Trophoblast cell (in vitro differentiated cells and primary cell): ENCODE results near the gene ZIC4.

Experiments used
- DNase-seq, 2 donors: peaks; one replicate each; pipeline ENCODE4 v3.0.0-alpha.2; 2016
- H2AFZ ChIP-seq: 2 replicates; pipeline ENCODE4 v1.6.1; 2013; ENCODE audit warnings: low read length, moderate library complexity, mild to moderate bottlenecking; ENCODE audit not compliant: insufficient read depth, poor library complexity
- H2AK5ac ChIP-seq: 2 replicates; pipeline ENCODE4 v1.6.1; 2013; ENCODE audit warnings: mild to moderate bottlenecking, low read length
- H2BK120ac ChIP-seq: 2 replicates; pipeline ENCODE4 v1.6.1; 2013; ENCODE audit warnings: low read length, mild to moderate bottlenecking, moderate library complexity; ENCODE audit not compliant: insufficient read depth, poor library complexity
- H2BK12ac ChIP-seq: 2 replicates; pipeline ENCODE4 v1.6.1; 2013; ENCODE audit warnings: mild to moderate bottlenecking, low read length, moderate library complexity
- H2BK5ac ChIP-seq: 2 replicates; pipeline ENCODE4 v1.6.1; 2013; ENCODE audit warnings: low read length, low read depth, moderate library complexity, mild to moderate bottlenecking; ENCODE audit not compliant: poor library complexity
- H3K14ac ChIP-seq: 2 replicates; pipeline ENCODE4 v1.6.1; 2013; ENCODE audit warnings: mild to moderate bottlenecking, low read length
- H3K18ac ChIP-seq: 2 replicates; pipeline ENCODE4 v1.6.1; 2013; ENCODE audit warnings: mild to moderate bottlenecking, low read length
- H3K23ac ChIP-seq: 2 replicates; pipeline ENCODE4 v1.6.1; 2013; ENCODE audit warnings: low read length
- H3K27ac ChIP-seq: 2 replicates; pipeline ENCODE4 v1.5.1; 2013; ENCODE audit warnings: low read depth, mild to moderate bottlenecking, inconsistent platforms, low read length, moderate library complexity
- H3K27me3 ChIP-seq: 2 replicates; pipeline ENCODE4 v1.6.1; 2013; ENCODE audit warnings: inconsistent platforms, mild to moderate bottlenecking, low read length, moderate library complexity; ENCODE audit not compliant: insufficient read depth
- H3K36me3 ChIP-seq, 2 experiments: 1 replicate in 1 of 2; 2 replicates in 1 of 2; pipeline ENCODE4 v1.6.1; 2013; ENCODE audit warnings: low read length in 2 of 2, mild to moderate bottlenecking in 2 of 2, moderate library complexity in 1 of 2; ENCODE audit not compliant: insufficient read depth in 2 of 2, control insufficient read depth in 1 of 2
- H3K4ac ChIP-seq: 2 replicates; pipeline ENCODE4 v1.6.1; 2013; ENCODE audit warnings: low read depth, mild to moderate bottlenecking, low read length, moderate library complexity
- H3K4me1 ChIP-seq, 2 experiments: 1 replicate in 1 of 2; 2 replicates in 1 of 2; pipeline ENCODE4 v1.6.1; 2013; ENCODE audit warnings: low read length in 2 of 2, mild to moderate bottlenecking in 2 of 2, moderate library complexity in 1 of 2; ENCODE audit not compliant: insufficient read depth in 2 of 2, control insufficient read depth in 1 of 2
- H3K4me2 ChIP-seq: 2 replicates; pipeline ENCODE4 v1.6.1; 2013; ENCODE audit warnings: inconsistent platforms, mild to moderate bottlenecking, low read length, moderate library complexity
- H3K4me3 ChIP-seq: 2 replicates; pipeline ENCODE4 v1.5.1; 2013; ENCODE audit warnings: mild to moderate bottlenecking, low read depth, low read length, inconsistent platforms
- H3K79me1 ChIP-seq: one replicate; pipeline ENCODE4 v1.6.1; 2013; ENCODE audit warnings: low read length
- H3K79me2 ChIP-seq: 2 replicates; pipeline ENCODE4 v1.6.1; 2013; ENCODE audit warnings: low read length, mild to moderate bottlenecking; ENCODE audit not compliant: control insufficient read depth, insufficient read depth, poor library complexity
- H3K9ac ChIP-seq: 2 replicates; pipeline ENCODE4 v1.6.1; 2013; ENCODE audit warnings: mild to moderate bottlenecking, low read length
- H3K9me3 ChIP-seq: 2 replicates; pipeline ENCODE4 v1.6.1; 2013; ENCODE audit warnings: low read depth, mild to moderate bottlenecking, control low read depth, inconsistent platforms, low read length; ENCODE audit not compliant: insufficient read depth
- H4K12ac ChIP-seq: 2 replicates; pipeline ENCODE4 v1.6.1; 2013; ENCODE audit warnings: low read depth, mild to moderate bottlenecking, low read length, moderate library complexity
- H4K8ac ChIP-seq: 2 replicates; pipeline ENCODE4 v1.6.1; 2013; ENCODE audit warnings: low read depth, mild to moderate bottlenecking, low read length, moderate library complexity
- H4K91ac ChIP-seq: one replicate; pipeline ENCODE4 v1.6.1; 2013; ENCODE audit warnings: low read depth, mild to moderate bottlenecking, low read length, moderate library complexity
- WGBS: extraction: QIAGEN DNeasy Blood & Tissue Kit; methylation state at CpG from one replicate; pipeline ENCODE4 v1.1.7; 2013; ENCODE audit warnings: missing lambda C conversion rate; ENCODE audit not compliant: insufficient read length, insufficient coverage; ENCODE audit errors: extremely low coverage; 5-methylcytosine and 5-hydroxymethylcytosine counted together

Gene ZIC4

DNA sequence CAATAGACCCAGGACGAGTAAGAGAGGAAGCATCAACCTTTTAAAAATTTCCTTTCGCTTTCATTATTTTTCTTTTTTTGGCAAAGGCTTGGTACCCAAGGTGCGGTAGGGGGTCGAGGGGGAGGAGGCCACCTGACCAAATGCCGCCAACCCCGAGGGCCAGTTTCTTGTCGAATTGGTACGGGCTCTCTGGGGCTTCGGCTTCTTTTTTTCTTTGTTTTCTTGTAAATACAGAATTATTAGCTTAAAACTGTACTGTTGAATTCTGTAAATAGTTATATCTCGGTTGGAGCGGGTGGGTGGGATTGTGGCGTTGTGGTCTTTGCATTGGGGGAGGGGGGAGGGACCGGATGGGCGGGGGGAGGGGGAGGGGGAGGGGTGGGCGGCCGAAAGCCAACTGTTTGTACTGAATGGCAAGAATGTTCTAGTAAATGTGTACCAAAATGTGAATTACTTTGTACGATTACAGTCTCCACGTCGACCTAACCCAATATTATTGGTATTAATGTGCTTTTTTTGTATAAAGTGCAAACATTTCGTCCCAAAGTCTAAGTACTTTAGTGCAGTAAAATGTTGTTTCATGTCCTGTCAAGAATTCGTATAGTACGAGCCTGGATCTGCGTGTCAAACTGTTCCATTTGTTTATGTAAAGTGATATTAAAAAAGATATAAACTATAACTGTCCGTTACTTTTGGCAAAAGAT lies 7.5 kb upstream of the ZIC4 start:
- Histone ChIP-seq H3K14ac (no peak overlapping the region), H3K9ac (no peak overlapping the region), H2AFZ (no peak overlapping the region), H3K36me3 (no peaks in the 10 kb centered on the region), H3K27me3 (peaks cover 66% of the 10 kb centered on the region), H4K91ac (no peak overlapping the region), H2BK5ac (no peak overlapping the region), H3K23ac (no peak overlapping the region), H4K12ac (no peak overlapping the region), H2AK5ac (no peak overlapping the region), H3K4me2 (no peak overlapping the region), H3K4me3 (no peak overlapping the region), H4K8ac (no peak overlapping the region), H3K27ac (no peak overlapping the region), H2BK120ac (no peak overlapping the region), H3K4me1 (peaks cover 3 to 12% of the 10 kb centered on the region in 2 experiments), H3K4ac (no peak overlapping the region), H3K18ac (no peak overlapping the region), H3K79me2 (no peaks in the 10 kb centered on the region), H3K9me3 (peaks cover 13% of the 10 kb centered on the region), H3K79me1 (no peaks in the 10 kb centered on the region), H2BK12ac (no peak overlapping the region)
- WGBS, result no CpG with 5 or more reads among the region's 24 CpGs
- DNase-seq, result no peak

DNA sequence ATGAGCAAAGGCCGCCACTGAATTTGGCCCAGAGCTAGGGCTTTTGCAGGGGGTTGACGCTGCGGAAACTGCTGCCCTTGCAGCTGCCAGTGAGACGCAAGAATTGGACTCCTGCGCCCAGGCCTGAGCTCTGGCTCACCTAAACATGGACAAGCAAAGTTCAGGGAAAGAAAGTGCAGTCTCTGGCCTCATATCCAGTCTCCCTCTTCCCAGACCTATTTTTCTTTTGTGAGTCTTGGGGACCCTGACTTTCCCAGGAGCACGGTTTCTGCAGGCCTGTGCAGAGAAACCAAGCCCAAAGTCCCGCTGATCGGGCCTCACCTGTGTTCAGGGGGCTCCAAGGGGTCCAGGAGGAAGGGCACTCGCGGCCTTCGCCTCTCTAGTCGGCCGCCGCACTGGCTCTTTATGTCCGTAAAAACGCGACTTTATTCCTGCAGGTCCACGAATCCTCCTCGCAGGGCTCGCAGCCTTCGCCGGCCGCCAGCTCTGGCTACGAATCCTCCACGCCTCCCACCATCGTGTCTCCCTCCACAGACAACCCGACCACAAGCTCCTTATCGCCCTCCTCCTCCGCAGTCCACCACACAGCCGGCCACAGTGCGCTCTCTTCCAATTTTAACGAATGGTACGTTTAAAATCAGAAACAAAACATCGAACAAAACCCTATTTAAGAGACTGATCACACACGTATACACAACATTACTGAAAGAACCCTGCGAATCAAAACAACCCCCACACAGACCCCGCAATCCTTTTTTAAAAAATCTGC lies 6.8 kb upstream of the ZIC4 start:
- H3K9me3 ChIP-seq, result peaks cover 13% of the 10 kb centered on the region
- H3K4me3 ChIP-seq, result no peak overlapping the region
- H2BK120ac ChIP-seq, result no peak overlapping the region
- H3K27ac ChIP-seq, result no peak overlapping the region
- H3K4ac ChIP-seq, result no peak overlapping the region
- H2AFZ ChIP-seq, result no peak overlapping the region
- no peak overlapping the region for H3K4me2 ChIP-seq
- no peak overlapping the region for H3K14ac ChIP-seq
- no peaks in the 10 kb centered on the region for H3K79me2 ChIP-seq
- H2BK12ac ChIP-seq, result no peak overlapping the region
- peaks cover 2 to 12% of the 10 kb centered on the region in 2 experiments for H3K4me1 ChIP-seq
- H3K36me3 ChIP-seq, result no peaks in the 10 kb centered on the region
- H4K8ac ChIP-seq, result no peak overlapping the region
- no peak for DNase-seq
- H3K27me3 ChIP-seq, result peaks cover 67% of the 10 kb centered on the region
- H3K79me1 ChIP-seq, result no peaks in the 10 kb centered on the region
- WGBS, result no CpG with 5 or more reads among the region's 37 CpGs
- no peak overlapping the region for H2AK5ac ChIP-seq
- no peak overlapping the region for H4K12ac ChIP-seq
- H3K9ac ChIP-seq, result no peak overlapping the region
- H4K91ac ChIP-seq, result no peak overlapping the region
- no peak overlapping the region for H3K23ac ChIP-seq
- H2BK5ac ChIP-seq, result no peak overlapping the region
- H3K18ac ChIP-seq, result no peak overlapping the region

DNA sequence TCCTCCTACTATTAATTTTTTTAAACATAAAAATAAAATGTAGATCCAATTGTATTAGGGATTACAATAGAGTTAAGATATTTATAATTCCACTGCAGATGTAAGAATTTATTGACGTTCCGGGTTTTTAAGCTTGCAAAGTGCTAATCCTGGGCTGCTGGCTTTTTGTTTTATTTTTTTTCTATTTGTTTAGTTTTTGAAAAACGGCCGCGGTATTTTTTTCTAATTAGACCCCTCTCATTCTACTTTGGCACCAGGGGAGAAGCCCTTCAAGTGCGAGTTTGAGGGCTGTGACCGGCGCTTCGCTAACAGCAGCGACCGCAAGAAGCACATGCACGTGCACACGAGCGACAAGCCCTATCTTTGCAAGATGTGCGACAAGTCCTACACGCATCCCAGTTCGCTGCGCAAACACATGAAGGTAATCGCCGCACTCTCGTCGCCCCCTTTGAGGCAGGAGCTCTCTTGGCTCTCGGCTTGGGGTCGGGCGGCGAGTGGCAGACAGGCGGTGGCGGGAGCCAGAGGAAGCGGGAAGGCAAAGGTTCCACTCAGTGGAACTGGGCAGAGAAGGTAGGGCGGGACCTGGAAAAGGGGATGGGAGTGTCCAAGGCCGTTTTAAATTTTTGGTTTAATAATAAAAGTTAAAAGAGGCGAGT lies 6.0 kb upstream of the ZIC4 start:
- no peaks in the 10 kb centered on the region for H3K79me2 ChIP-seq
- no peak overlapping the region for H3K27ac ChIP-seq
- no peak overlapping the region for H2BK12ac ChIP-seq
- H4K8ac ChIP-seq, result no peak overlapping the region
- peaks cover 69% of the 10 kb centered on the region for H3K27me3 ChIP-seq
- H2AK5ac ChIP-seq, result no peak overlapping the region
- no peak overlapping the region for H3K4ac ChIP-seq
- no CpG with 5 or more reads among the region's 32 CpGs for WGBS
- H3K79me1 ChIP-seq, result no peaks in the 10 kb centered on the region
- H3K36me3 ChIP-seq, result no peaks in the 10 kb centered on the region
- no peak overlapping the region for H2BK120ac ChIP-seq
- H2AFZ ChIP-seq, result no peak overlapping the region
- no peak overlapping the region for H3K4me3 ChIP-seq
- H3K4me2 ChIP-seq, result no peak overlapping the region
- peaks cover 13% of the 10 kb centered on the region for H3K9me3 ChIP-seq
- H4K12ac ChIP-seq, result no peak overlapping the region
- H3K23ac ChIP-seq, result no peak overlapping the region
- no peak overlapping the region for H2BK5ac ChIP-seq
- H3K14ac ChIP-seq, result no peak overlapping the region
- DNase-seq, result no peak
- H3K18ac ChIP-seq, result no peak overlapping the region
- H3K4me1 ChIP-seq, result peaks cover 2 to 12% of the 10 kb centered on the region in 2 experiments
- H4K91ac ChIP-seq, result no peak overlapping the region
- no peak overlapping the region for H3K9ac ChIP-seq

DNA sequence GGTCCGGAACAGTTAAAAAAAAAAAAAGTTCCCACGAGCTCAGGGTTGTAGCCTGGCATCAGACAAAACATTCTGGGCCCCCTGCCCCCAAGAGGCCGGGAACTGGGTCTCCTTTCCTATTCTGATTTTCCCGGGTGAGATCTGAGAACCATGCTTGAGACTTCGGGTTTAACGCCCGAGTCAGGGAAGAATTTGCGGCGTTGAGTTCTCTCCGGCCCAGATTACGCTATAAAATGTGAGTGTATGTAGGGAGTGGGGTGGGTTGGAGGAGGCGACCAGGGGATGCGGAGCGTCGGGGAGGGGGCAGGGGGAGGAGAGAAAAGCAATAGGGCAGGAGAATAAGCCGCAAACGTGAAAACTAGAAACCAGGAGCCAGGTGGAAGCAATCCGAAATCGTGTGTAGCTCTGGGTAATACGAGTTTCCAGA lies 5.5 kb upstream of the ZIC4 start:
- Histone ChIP-seq H3K9ac (no peak overlapping the region), H3K4ac (no peak overlapping the region), H3K18ac (no peak overlapping the region), H2BK12ac (no peak overlapping the region), H3K4me1 (peaks cover 2 to 12% of the 10 kb centered on the region in 2 experiments), H3K79me1 (no peaks in the 10 kb centered on the region), H3K4me3 (no peak overlapping the region), H3K36me3 (no peaks in the 10 kb centered on the region), H3K79me2 (no peaks in the 10 kb centered on the region), H4K12ac (no peak overlapping the region), H3K23ac (no peak overlapping the region), H4K91ac (no peak overlapping the region), H3K27me3 (peaks cover 74% of the 10 kb centered on the region), H2AFZ (no peak overlapping the region), H3K27ac (no peak overlapping the region), H3K9me3 (peaks cover 15% of the 10 kb centered on the region), H3K4me2 (no peak overlapping the region), H2BK120ac (no peak overlapping the region), H3K14ac (no peak overlapping the region), H2AK5ac (no peak overlapping the region), H2BK5ac (no peak overlapping the region), H4K8ac (no peak overlapping the region)
- WGBS, result no CpG with 5 or more reads among the region's 20 CpGs
- DNase-seq, result no peak
